ENCODE data around the gene CACNA1B. TPM values are rescaled to one million over a fixed set of nuclear protein-coding genes. Genes with fewer than 3 reads are reported as not detected.

CACNA1B gene
- polyA plus RNA-seq, 1 of the 3 experiments (the other 2 are of a cell fraction): 0.03 TPM

DNA sequence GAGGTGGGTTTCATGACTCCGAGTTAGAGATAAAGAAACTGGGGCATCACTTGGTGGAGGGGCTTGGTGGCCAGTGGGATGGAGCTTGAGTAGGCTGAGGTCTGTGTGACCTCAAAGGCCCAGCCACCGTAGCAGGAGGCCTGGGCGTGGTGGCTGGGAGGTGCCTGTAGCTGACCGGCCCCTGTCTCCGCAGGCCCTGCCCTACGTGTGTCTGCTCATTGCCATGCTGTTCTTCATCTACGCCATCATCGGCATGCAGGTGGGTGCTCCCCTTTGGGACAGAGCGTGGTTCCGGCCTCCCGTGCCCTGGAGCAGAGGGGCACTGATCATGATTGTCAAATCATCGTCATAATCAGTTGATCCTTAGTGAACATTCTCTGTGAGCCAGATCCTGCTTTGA lies 196.2 kb downstream of the CACNA1B start:
- DNase-seq: peak; percentile 12
- no peaks in the 10 kb centered on the region for H3F3A ChIP-seq (replicated peaks; ENCODE audit: insufficient read depth)
- H3K27ac ChIP-seq (ENCODE audit: low read depth in 2 of 2, low read length in 1 of 2): no peak overlapping the region
- H3K9ac ChIP-seq: no peak overlapping the region
- H3K27me3 ChIP-seq (ENCODE audit: insufficient read depth): no peaks in the 10 kb centered on the region
- H4K20me1 ChIP-seq (ENCODE audit: insufficient read depth): no peaks in the 10 kb centered on the region
- peaks cover 0 to 12% of the 10 kb centered on the region in 2 experiments; a peak in 2 of 4 replicates for H3K4me1 ChIP-seq (ENCODE audit: control insufficient read depth in 1 of 2, insufficient read depth in 2 of 2, low read depth in 1 of 2, low read length in 1 of 2)
- H2AFZ ChIP-seq (ENCODE audit: low read depth): no peak overlapping the region
- WGBS (ENCODE audit: low lambda C conversion rate): 71% methylated on average over 7 of the region's 12 CpGs
- no peak overlapping the region for H3K4me2 ChIP-seq
- H3K36me3 ChIP-seq (replicated peaks in 1 of 2; ENCODE audit: control insufficient read depth in 1 of 2, insufficient read depth in 2 of 2, low read length in 1 of 2): no peaks in the 10 kb centered on the region
- no peak overlapping the region for H3K4me3 ChIP-seq (ENCODE audit: low read depth in 2 of 2, low read length in 1 of 2)
- no peaks in the 10 kb centered on the region for H3K79me2 ChIP-seq (ENCODE audit: insufficient read depth)
- ChIA-PET POLR2A (no interaction called here), CTCF (no interaction called here)
- TF ChIP-seq FOXM1 (IDR thresholded peaks at IDR 0.05; ENCODE audit: low read depth): no peak
- TF ChIP-seq POLR2AphosphoS5 (IDR thresholded peaks at IDR 0.05; ENCODE audit: low read depth, low read length): no peak
- TF ChIP-seq, protein P1, sequence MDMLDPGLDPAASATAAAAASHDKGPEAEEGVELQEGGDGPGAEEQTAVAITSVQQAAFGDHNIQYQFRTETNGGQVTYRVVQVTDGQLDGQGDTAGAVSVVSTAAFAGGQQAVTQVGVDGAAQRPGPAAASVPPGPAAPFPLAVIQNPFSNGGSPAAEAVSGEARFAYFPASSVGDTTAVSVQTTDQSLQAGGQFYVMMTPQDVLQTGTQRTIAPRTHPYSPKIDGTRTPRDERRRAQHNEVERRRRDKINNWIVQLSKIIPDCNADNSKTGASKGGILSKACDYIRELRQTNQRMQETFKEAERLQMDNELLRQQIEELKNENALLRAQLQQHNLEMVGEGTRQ (IDR thresholded peaks at IDR 0.05; ENCODE audit: borderline replicate concordance, low read depth, low read length): no peak
- no peak for TF ChIP-seq TEAD4 (IDR thresholded peaks at IDR 0.05; ENCODE audit: borderline replicate concordance, insufficient read depth)
- TF ChIP-seq EZH2phosphoT487 (IDR thresholded peaks at IDR 0.05; ENCODE audit: borderline replicate concordance, low read depth): no peak
- no peak for TF ChIP-seq GATA2 (CRISPR knock-in tag; IDR thresholded peaks at IDR 0.05)
- no peak for TF ChIP-seq MXI1 (IDR thresholded peaks at IDR 0.05; ENCODE audit: low read depth, low read length)
- TF ChIP-seq, protein P2, sequence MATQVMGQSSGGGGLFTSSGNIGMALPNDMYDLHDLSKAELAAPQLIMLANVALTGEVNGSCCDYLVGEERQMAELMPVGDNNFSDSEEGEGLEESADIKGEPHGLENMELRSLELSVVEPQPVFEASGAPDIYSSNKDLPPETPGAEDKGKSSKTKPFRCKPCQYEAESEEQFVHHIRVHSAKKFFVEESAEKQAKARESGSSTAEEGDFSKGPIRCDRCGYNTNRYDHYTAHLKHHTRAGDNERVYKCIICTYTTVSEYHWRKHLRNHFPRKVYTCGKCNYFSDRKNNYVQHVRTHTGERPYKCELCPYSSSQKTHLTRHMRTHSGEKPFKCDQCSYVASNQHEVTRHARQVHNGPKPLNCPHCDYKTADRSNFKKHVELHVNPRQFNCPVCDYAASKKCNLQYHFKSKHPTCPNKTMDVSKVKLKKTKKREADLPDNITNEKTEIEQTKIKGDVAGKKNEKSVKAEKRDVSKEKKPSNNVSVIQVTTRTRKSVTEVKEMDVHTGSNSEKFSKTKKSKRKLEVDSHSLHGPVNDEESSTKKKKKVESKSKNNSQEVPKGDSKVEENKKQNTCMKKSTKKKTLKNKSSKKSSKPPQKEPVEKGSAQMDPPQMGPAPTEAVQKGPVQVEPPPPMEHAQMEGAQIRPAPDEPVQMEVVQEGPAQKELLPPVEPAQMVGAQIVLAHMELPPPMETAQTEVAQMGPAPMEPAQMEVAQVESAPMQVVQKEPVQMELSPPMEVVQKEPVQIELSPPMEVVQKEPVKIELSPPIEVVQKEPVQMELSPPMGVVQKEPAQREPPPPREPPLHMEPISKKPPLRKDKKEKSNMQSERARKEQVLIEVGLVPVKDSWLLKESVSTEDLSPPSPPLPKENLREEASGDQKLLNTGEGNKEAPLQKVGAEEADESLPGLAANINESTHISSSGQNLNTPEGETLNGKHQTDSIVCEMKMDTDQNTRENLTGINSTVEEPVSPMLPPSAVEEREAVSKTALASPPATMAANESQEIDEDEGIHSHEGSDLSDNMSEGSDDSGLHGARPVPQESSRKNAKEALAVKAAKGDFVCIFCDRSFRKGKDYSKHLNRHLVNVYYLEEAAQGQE (IDR thresholded peaks at IDR 0.05; ENCODE audit: low read depth, low read length): no peak
- TF ChIP-seq SIN3A (IDR thresholded peaks at IDR 0.05; ENCODE audit: borderline replicate concordance, low read depth, low read length): no peak
- TF ChIP-seq GABPA (IDR thresholded peaks at IDR 0.05; ENCODE audit: low read depth): no peak
- H3K9me3 ChIP-seq: no peaks in the 10 kb centered on the region
- no peaks in the 10 kb centered on the region for H3K9me2 ChIP-seq

- Histone ChIP-seq H3K9me3 (no peaks in the 10 kb centered on the region), H3F3A (replicated peaks; ENCODE audit: insufficient read depth) (no peaks in the 10 kb centered on the region), H3K4me1 (ENCODE audit: control insufficient read depth in 1 of 2, insufficient read depth in 2 of 2, low read depth in 1 of 2, low read length in 1 of 2) (peaks cover 0 to 8% of the 10 kb centered on the region in 2 experiments; a peak in 1 of 4 replicates), H3K9ac (no peak overlapping the region), H2AFZ (ENCODE audit: low read depth) (no peak overlapping the region), H3K36me3 (replicated peaks in 1 of 2; ENCODE audit: control insufficient read depth in 1 of 2, insufficient read depth in 2 of 2, low read length in 1 of 2) (no peaks in the 10 kb centered on the region), H3K4me2 (no peak overlapping the region), H3K79me2 (ENCODE audit: insufficient read depth) (no peaks in the 10 kb centered on the region), H3K27ac (ENCODE audit: low read depth in 2 of 2, low read length in 1 of 2) (no peak overlapping the region), H3K27me3 (ENCODE audit: insufficient read depth) (no peaks in the 10 kb centered on the region), H3K9me2 (no peaks in the 10 kb centered on the region), H4K20me1 (ENCODE audit: insufficient read depth) (no peaks in the 10 kb centered on the region), H3K4me3 (ENCODE audit: low read depth in 2 of 2, low read length in 1 of 2) (no peak overlapping the region)
- DNase-seq: peak; percentile 7
- no peak for TF ChIP-seq FOXJ3 (CRISPR knock-in tag; IDR thresholded peaks at IDR 0.05)
- no peak for TF ChIP-seq ELF1 (IDR thresholded peaks at IDR 0.05)
- no peak for TF ChIP-seq FOXM1 (IDR thresholded peaks at IDR 0.05; ENCODE audit: low read depth)
- no peak for TF ChIP-seq TAF1 (IDR thresholded peaks at IDR 0.05; ENCODE audit: borderline replicate concordance, low read depth, low read length)
- CTCF ChIA-PET: no interaction called here
- WGBS (ENCODE audit: low lambda C conversion rate): 75% methylated on average over 6 of the region's 18 CpGs
- POLR2A ChIA-PET: no interaction called here
These were observed 196.9 kb downstream of the CACNA1B start for GRCh38 chr9:138074516-138074915.

Data from SK-N-SH (cell line).